ENCODE data around the gene GPR139.

DNA sequence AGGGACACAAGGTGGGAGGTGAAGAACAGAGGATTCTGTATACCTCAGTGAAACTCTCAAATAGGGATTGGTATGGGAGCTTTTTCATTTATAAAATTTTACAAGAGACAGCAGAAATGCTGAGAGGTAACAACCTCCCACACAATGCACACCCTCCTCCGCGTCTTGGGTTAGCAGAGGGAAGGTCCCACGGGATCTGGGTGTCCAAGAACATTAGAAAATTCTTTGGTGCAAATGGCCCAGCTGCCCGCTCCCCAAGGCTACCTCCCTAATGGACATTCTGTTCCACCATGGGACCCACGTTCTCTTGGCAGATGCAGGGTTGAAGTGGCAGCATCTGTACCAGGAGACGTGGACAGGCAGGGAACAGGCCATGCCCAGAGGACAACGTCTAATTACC is 22.5 kb downstream of the GPR139 start:
- TF ChIP-seq, protein P1, sequence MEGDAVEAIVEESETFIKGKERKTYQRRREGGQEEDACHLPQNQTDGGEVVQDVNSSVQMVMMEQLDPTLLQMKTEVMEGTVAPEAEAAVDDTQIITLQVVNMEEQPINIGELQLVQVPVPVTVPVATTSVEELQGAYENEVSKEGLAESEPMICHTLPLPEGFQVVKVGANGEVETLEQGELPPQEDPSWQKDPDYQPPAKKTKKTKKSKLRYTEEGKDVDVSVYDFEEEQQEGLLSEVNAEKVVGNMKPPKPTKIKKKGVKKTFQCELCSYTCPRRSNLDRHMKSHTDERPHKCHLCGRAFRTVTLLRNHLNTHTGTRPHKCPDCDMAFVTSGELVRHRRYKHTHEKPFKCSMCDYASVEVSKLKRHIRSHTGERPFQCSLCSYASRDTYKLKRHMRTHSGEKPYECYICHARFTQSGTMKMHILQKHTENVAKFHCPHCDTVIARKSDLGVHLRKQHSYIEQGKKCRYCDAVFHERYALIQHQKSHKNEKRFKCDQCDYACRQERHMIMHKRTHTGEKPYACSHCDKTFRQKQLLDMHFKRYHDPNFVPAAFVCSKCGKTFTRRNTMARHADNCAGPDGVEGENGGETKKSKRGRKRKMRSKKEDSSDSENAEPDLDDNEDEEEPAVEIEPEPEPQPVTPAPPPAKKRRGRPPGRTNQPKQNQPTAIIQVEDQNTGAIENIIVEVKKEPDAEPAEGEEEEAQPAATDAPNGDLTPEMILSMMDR (IDR thresholded peaks at IDR 0.05; ENCODE audit: low read depth, low read length, poor library complexity, severe bottlenecking): no peak
- no peak for TF ChIP-seq EZH2phosphoT487 (IDR thresholded peaks at IDR 0.05; ENCODE audit: borderline replicate concordance, low read length)
